Skin epidermis (tissue), 12 donors: ENCODE measurements around the gene PLXNA3.
A peak's percentile ranks its signal among the peaks of the same experiment; 100 is the strongest.

Experiments
- H3K27ac ChIP-seq, 21 experiments: fragments of 200-600 bp; sonication (generic) in 11 of 21; one replicate each; pipeline ENCODE4 v1.5.0; 2020; ENCODE audit warnings: mild to moderate bottlenecking in 3 of 21, inconsistent platforms in 2 of 21, moderate library complexity in 2 of 21
- H3K4me3 ChIP-seq, 7 experiments: fragments of 200-600 bp; sonication (generic) in 2 of 7; one replicate each; pipeline ENCODE4 v1.5.0; 2020; ENCODE audit warnings: inconsistent platforms in 2 of 7, mild to moderate bottlenecking in 2 of 7, moderate library complexity in 1 of 7

PLXNA3 gene

DNA sequence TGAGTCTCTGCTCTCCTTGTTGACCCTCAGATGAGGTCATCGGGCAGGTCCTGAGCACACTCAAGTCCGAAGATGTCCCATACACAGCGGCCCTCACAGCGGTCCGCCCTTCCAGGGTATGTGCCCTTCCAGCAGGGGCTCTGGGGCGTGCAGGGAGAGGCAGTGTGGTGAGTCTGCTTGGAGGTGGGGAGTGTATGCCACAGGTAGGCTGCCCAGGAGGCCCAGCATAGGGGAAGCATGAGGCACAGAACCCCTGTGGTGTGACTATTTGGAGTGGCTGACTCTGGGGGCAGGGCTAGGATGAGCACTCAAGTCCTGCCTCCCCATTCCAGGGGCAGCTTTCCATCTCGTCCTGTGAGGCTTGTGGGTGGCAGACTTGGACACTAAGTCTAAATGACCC is 24.5 kb upstream of the PLXNA3 start:
- H3K4me3 ChIP-seq = no peak overlapping the region
- H3K27ac ChIP-seq = no peak overlapping the region

DNA sequence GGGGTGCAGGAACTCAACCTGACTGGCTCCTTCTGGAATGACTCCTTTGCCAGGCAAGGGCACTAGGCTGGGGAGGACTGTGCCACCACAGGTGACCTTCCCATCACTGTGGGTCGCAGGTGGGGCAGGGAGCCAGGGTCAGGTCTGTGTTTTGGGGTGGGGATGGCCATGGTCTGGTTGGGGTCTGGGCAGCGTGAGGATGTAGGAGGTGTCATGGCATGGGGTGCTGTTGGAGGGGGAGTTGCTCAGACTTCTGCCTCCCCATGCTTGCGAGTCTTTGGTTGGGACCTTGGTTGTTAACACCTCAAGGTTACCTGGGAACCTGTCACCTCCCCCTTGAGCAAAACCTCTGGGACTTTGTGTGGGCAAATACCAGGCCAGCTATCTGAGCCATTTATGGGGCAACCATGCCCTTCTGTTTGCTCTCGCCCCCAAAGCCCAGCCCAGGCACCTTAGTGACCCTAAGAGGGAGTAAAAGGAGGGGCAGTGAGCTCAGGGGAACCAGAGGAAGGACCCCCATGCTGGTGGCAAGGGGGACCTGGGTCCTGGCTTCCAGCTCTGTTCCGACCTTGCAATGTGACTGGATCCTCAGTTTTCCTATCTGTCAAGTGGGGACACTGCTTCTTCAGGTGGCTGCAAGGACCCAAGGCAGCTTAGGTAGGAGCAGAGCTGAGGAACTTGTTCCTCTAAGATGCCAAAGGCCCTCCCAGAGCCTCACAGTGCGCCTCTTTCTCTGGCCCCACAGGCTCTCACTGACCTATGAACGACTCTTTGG is 23.5 kb upstream of the PLXNA3 start:
- no peak overlapping the region for H3K27ac ChIP-seq
- H3K4me3 ChIP-seq = no peak overlapping the region

DNA sequence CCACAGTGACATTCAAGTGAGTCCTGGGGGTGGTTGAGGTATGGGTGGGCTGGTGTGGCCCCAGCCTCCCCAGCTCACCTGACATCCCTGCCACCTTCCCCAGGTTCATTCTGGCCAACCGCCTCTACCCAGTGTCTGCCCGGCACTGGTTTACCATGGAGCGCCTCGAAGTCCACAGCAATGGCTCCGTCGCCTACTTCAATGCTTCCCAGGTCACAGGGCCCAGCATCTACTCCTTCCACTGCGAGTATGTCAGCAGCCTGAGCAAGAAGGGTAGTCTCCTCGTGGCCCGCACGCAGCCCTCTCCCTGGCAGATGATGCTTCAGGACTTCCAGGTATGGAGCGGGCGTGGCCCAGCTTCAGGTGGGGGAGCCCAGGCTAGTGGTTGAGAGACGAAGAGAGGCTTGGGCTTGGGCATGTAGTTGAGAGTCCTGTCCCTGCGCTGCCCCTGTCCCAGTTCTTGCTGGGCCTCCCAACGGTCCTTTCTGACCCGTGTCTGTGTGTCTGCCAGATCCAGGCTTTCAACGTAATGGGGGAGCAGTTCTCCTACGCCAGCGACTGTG is 22.8 kb upstream of the PLXNA3 start:
- H3K4me3 ChIP-seq = no peak overlapping the region

DNA sequence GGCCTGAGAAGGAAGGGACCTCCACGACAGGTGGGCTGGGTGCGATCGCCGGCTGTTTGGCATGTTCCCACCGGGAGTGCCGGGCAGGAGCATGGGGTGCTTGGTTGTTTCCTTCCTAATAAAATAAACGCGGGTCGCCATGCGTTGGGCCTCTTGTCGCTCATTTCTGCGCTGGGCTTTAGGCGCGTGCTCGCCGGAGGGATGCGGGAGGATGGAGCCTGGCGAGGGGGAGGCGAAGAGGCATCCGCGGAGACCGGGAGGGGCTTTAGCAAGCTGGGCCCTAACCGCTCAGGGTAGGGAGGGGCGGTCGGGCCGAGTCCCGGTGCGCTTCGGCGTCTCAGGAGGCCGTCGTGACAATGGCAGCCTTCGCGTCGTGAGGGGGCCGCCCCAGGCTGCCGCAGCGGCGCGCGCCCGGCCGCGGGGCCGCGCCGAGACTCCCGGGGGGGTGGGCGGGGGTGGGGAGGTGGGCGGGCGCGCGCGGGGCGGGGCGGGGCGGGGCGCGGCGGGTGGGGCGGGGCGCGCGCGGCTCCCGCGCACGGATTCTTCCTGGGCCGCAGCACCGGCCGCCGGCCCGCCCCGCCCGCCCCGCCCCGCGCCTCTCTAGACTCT is 21.6 kb upstream of the PLXNA3 start:
- peak overlapping the region; percentile 56 to 80 (median 66) for H3K4me3 ChIP-seq
- peak overlapping the region; percentile 75 to 100 (median 93) for H3K27ac ChIP-seq

More for the DNA sequence above, 22.8 kb upstream of the PLXNA3 start:
- H3K27ac ChIP-seq = no peak overlapping the region

DNA sequence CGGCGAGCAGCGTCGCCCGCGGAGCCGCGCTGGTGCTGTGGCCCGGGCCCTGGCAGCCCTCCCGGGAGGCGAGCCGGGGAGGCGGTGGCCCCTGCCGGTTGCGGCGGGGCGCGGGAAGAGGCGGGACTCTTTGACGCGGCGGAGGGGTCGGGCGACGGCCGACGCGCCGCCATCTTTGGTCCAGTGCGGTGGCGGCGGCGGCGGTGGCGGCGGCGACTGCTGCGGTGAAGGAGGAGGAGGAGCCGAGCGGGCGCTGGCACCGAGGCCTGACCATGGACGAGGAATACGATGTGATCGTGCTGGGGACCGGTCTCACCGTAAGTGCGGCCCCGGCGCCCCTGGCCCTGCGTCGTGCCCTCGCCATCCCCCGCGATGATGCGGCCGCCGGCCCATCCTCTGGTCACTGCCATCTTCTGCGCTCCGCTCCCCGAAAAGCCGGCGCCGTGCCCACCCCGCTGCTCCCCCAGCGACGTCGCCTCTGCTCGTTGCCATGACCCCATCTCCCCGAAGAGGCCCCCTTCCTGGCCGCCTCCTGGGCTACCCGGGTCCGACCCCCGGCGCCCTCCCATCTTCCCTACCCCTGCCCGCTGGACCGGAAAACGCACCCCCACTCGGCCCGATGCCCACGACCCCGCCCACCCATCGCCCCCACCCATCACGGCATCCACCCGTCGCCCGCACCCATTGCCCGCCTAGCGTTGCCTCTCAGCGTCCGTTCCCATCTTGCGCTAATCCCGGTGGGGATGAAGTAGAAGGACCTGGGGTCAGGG is 20.9 kb upstream of the PLXNA3 start, which contains the start of gene GDI1:
Gene GDI1 (plus strand): TSS at position 172 of the 770 bp plus-strand sequence. CDS start 101 bp downstream, at position 273.
- Histone ChIP-seq H3K27ac (peak within 1 kb of the TSS; percentile 75 to 100 (median 93)), H3K4me3 (peak within 1 kb of the TSS; percentile 56 to 80 (median 66))

DNA sequence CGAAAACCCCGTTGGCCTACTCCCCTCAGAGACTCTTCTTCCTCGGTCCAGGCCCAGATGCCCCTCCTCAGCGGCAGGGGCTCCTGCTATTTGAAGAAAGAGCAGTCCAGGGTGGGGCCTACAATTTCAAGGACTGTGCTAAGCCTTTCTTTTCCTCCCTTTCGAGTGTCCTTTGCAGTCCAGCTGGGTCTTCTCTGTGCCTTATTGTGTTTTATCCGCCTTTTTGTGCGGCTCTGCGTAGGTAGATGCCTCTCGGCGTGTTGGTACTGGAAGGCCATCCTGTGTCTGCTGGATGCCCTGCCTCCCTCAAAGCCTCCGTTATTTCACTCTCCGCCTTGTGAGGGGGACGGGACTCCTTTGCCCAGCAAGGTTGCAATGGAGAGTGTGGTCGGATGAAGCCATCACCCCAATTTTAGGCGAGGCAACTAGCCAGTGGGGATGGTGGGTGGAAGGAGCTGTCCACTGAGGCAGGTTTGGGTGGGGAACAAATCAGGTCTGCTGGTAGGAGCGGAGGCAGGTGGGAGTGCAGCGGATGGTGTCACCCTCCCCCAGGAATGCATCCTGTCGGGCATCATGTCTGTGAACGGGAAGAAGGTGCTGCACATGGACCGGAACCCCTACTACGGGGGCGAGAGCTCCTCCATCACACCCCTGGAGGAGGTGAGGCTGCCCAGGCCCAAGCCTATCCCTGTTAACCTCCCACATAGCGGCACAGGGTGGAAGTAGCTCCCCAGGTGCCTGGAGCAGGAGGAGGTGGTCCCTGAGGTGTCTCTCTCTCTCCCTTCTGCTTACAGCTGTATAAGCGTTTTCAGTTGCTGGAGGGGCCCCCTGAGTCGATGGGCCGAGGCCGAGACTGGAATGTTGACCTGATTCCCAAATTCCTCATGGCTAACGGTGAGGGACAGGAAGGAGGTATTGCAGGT is 19.8 kb upstream of the PLXNA3 start:
- Histone ChIP-seq H3K27ac (peak overlapping the region in 16 of 21 experiments; percentile 75 to 98 (median 93)), H3K4me3 (peak overlapping the region; percentile 56 to 80 (median 66))

DNA sequence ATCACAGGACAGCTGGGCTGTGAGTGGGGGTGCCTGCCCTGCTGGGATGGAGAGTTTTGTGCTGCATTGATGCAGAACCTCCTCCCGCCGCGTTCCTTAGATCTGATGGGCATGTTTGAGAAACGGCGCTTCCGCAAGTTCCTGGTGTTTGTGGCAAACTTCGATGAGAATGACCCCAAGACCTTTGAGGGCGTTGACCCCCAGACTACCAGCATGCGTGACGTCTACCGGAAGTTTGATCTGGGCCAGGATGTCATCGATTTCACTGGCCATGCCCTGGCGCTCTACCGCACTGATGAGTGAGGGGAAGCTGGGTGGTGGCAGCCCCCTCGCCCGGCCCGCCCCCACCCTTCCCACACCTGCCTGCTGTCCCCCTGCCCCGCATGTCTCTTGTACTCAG is 18.2 kb upstream of the PLXNA3 start:
- no peak overlapping the region for H3K27ac ChIP-seq
- no peak overlapping the region for H3K4me3 ChIP-seq

DNA sequence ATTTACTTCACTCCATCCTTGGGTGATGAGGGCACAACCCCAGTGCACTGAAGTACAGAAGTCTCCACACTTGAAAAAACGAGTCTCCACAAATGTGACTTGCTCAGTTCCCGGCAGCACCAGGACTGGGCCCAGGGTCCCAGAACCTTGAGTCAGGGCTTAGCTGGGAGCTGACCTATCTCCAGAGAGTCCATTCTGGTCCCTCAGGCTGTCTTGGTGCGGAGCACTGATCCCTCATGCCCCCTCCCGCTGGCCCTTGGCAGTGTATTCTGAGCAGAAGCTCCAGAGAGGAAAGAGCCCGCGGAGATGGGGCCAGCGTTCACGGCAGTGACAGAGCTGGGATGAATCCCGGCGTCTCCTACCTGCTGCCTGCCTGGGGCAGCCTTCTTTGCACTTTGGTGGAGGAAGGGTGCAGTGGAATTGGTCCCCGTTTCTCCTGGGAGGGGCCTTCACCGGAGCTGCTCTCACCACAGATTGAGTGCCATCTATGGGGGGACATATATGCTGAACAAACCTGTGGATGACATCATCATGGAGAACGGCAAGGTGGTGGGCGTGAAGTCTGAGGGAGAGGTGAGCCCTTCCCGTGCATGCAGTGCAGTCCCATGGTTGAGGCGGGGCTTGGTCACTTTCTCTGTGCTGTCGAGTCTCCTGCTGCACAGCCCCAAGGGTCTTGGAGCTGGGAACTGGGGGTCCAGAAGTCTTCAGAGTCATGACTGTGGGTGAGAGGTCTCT is 17.3 kb upstream of the PLXNA3 start:
- Histone ChIP-seq H3K27ac (no peak overlapping the region), H3K4me3 (no peak overlapping the region)

DNA sequence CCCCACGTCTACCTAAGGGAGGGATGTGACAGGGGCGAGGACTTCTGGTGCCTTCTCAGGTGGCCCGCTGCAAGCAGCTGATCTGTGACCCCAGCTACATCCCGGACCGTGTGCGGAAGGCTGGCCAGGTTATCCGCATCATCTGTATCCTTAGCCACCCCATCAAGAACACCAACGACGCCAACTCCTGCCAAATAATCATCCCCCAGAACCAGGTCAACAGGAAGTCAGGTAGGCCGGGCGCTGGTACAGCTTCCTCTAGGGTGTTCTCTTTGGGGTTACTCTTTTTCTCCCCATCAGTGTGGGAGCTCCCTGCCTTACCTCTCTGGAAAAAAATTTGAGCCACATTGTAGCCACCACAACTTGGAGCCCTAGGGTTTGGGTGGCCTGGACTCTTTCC is 16.5 kb upstream of the PLXNA3 start:
- H3K27ac ChIP-seq = peak overlapping the region in 1 of 21 experiments; percentile 11
- H3K4me3 ChIP-seq = no peak overlapping the region

DNA sequence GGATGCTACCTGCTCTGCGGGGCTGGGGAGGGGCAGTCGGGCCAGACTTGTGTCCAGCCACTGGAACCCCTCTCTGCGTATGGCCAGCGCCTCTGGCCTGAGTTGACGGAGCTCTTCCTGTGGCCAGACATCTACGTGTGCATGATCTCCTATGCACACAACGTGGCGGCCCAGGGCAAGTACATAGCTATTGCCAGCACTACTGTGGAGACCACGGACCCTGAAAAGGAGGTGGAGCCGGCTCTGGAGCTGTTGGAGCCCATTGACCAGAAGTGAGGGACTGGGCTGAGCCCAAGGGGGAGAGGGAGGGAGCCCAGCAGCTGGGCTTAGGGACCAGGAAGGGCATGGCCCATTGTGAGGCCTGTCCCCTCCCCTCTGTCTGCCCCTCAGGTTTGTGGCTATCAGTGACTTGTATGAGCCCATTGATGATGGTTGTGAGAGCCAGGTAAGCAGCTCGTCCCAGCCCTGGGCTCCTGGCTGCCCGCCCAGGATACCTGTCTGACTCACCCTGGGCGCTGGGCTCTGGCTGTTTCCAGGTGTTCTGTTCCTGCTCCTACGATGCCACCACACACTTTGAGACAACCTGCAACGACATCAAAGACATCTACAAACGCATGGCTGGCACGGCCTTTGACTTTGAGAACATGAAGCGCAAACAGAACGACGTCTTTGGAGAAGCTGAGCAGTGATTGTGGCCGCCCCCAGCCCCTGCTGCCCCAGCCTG is 15.9 kb upstream of the PLXNA3 start:
- Histone ChIP-seq H3K27ac (peak overlapping the region in 2 of 21 experiments; percentile 11 to 29), H3K4me3 (no peak overlapping the region)

DNA sequence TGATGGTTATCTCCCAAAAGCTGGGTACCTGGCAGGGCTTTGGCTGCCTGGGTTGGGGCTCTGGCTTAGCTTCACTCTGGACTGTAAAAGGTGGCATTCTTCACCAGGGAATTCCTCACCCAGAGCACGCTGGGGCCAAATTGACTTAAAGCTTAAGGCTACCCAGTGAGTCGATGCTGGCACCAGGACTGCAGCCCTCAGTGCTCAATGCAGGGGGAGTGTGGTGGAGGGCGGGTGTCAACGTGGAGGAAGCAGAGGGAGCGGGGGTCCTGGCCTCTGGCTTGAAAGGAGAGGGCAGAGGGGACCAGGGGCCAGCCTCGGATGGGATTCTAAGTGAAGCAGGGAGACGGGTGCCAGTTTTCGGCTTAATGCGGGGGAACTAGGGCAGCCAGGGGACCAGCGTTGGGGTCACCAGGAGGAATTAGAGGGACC is 14.6 kb upstream of the PLXNA3 start:
- H3K27ac ChIP-seq = peak overlapping the region in 19 of 21 experiments; percentile 36 to 84 (median 77)
- peak overlapping the region in 4 of 7 experiments; percentile 45 to 58 (median 54) for H3K4me3 ChIP-seq

DNA sequence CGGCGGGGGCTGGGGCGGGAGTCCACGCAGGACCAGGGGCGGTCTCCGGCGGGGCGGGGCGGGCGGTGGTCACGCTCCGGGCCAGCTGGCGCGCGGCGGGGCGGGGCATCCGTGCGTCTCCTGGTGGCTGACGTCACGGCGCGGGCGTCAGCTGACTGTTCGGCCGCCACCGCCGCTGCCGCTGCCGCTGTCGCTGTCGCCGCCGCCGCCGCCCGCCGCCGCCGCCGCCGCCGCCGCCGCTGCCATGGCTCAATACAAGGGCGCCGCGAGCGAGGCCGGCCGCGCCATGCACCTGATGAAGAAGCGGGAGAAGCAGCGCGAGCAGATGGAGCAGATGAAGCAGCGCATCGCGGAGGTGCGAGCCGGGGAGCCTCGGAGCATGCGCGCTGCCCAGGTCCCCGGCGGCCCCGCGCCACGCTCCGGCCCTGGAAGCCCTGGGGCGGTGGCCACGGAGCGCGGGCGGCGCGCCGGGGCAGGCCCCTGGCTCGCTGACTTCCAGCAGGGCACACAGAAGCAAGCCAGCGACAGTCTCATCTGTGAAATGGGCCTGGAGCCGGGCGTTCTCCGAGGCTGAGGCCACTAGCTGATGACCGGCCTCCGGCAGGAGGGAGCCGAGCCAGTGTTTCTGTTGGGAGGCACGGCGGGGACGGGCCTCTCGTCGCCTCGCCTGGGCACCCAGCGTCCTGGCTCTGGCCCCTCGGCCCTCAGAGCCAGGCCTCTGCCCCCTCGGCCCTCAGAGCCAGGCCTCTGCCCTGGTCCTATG is 13.9 kb upstream of the PLXNA3 start, which contains the start of gene FAM50A:
Gene FAM50A (plus strand): TSS at position 150 of the 763 bp plus-strand sequence. CDS start 95 bp downstream, at position 245.
- peak within 1 kb of the TSS in 19 of 21 experiments; percentile 58 to 86 (median 78) for H3K27ac ChIP-seq
- H3K4me3 ChIP-seq = peak within 1 kb of the TSS; percentile 45 to 59 (median 54)

DNA sequence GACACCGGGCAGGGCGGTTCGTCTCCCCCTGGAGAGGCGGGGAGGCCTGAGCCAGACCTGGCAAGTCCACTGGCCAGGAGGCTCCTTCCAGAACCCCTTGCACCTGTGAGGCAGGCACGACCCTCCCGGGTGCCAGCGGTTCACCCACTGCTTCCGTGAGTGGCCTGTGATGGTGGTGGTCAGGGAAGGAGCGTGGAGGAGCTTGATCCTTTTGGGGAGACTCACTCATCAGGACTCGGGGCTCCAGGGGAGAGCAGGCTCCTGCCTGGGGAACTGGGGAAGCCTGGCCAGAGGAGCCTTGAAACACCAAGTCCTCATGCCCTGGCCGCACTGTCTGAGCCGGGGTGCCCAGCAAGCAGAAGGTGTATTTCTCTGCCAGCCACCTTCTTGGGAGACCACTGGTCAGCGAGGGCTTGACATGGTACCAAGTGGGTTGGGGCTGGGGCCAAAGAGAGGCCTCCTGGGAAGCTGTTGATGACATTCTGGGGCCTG is 13.3 kb upstream of the PLXNA3 start:
- Histone ChIP-seq H3K4me3 (peak overlapping the region; percentile 45 to 59 (median 54)), H3K27ac (peak overlapping the region in 19 of 21 experiments; percentile 24 to 86 (median 77))

DNA sequence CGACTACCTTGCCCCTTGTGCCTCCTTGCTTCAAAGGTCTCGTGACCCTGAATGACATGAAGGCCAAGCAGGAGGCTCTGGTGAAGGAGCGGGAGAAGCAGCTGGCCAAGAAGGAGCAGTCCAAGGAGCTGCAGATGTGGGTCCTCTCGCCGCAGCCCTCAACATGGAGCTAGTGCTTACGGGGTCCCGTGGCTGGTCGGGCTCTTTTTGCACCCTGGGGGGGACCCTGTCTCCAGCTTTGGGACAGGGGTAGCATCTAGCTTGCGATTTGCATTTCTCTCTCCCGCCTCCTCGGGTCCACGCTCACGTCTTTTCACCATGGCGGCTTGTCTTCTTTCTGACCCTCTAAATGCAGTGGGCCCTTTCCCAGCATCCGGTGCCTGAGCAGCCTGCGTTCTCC is 12.3 kb upstream of the PLXNA3 start:
- Histone ChIP-seq H3K4me3 (no peak overlapping the region), H3K27ac (no peak overlapping the region)

DNA sequence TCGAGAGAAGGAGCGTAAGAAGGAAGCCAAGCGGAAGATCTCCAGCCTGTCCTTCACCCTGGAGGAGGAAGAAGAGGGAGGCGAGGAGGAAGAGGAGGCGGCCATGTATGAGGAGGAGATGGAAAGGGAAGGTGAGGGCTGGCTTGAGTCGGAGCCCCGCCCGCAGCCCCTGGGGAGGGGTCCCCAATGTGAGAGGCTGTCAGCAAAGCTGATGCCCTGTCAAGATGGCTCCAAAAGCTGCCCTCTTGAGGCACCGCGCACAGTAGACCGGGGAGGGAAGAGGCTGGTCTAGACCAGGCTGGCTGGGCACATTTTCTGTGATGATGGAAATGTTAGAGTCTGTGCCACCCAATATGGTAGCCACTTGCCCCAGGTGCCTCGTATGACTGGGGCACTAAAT is 11.7 kb upstream of the PLXNA3 start:
- no peak overlapping the region for H3K4me3 ChIP-seq
- no peak overlapping the region for H3K27ac ChIP-seq

DNA sequence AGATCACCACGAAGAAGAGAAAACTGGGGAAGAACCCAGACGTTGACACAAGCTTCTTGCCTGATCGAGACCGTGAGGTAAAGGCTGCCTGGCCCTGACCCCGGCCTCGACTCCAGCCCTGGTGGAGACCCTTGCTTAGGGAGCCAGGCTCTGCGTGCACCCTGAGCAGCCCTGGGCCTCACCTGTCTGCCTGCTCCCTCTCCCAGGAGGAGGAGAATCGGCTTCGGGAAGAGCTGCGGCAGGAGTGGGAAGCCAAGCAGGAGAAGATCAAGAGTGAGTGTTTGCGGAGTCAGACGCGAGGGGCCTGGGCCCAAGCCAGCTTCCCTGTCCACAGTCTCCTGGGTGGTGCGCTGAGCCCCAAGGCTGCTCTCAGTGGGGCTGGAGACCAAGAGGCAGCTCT is 9.6 kb upstream of the PLXNA3 start:
- Histone ChIP-seq H3K4me3 (no peak overlapping the region), H3K27ac (no peak overlapping the region)
